Measurements from ENCODE around the gene TOR2A. TPM values are rescaled to one million over a fixed set of nuclear protein-coding genes. Genes with fewer than 3 reads are reported as not detected.

Gene TOR2A
- total and polyA plus RNA-seq, 9 of the 15 experiments (the other 6 are each of a cell fraction or from before 2014, with no cell fraction given) = 0.80 to 25.9 (median 11.1) TPM

DNA sequence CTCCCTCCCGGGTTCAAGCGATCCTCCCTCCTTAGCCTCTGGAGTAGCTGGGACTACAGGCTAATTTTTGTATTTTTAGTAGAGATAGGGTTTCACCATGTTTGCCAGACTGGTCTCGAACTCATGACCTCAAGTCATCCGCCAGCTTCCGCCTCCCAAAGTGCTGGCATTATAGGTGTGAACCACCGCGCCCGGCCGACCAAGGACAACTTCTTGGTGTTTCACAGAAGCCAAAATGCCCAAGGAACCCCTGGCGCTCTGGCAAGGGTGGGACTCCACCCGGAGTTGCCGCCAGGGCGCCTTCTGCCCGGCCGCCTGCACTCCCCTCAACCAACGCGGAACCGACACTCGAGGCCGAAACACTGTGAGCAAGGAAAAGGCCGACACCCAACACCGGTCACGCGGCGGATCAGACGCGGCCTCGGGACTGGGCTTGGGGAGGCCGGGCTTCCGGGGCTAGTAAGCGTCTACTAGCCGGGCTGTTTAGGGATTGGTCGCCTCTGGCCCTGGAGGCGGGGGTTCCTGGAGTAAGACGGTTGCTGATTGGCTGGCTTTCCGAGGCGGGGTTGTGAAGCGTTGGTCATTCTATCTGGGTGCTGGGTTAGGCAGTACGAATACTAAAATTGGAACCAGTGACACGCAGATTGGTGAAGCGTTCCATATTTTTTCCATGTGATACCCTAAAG, 36.0 kb downstream of the TOR2A start (continued):
- TF ChIP-seq ATF3 (IDR thresholded peaks at IDR 0.05) = 0 out of 2 replicates have a peak, but pooled peaks have one; percentile 7
- TF ChIP-seq ATF3 (CRISPR knock-in tag; conservative IDR thresholded peaks at IDR 0.05) = 0 out of 2 replicates have a peak, but pooled peaks have one; percentile 32
- peak; percentile 73 for TF ChIP-seq ZNF431 (CRISPR knock-in tag; IDR thresholded peaks at IDR 0.05)
- peak; percentile 82; the same call in 1 of the 2 replicates for TF ChIP-seq HSF4 (CRISPR knock-in tag; IDR thresholded peaks at IDR 0.05; ENCODE audit: borderline replicate concordance)
- TF ChIP-seq ZNF785 (CRISPR knock-in tag; IDR thresholded peaks at IDR 0.05) = no peak
- peak; percentile 91 for TF ChIP-seq RNF2 (IDR thresholded peaks at IDR 0.05)
- peak; percentile 82 for TF ChIP-seq EP400 (IDR thresholded peaks at IDR 0.05)
- TF ChIP-seq NCOA1 (IDR thresholded peaks at IDR 0.05; ENCODE audit: low read depth) = 0 out of 2 replicates have a peak, but pooled peaks have one; percentile 16
- TF ChIP-seq KAT2B (IDR thresholded peaks at IDR 0.05; ENCODE audit: low read depth, low read length) = no peak
- no peak for TF ChIP-seq ZNF133 (CRISPR knock-in tag; IDR thresholded peaks at IDR 0.05)
- no peak for TF ChIP-seq CBFA2T3 (IDR thresholded peaks at IDR 0.05)
- TF ChIP-seq ZNF197 (CRISPR knock-in tag; IDR thresholded peaks at IDR 0.05; ENCODE audit: low read depth) = 0 out of 2 replicates have a peak, but pooled peaks have one; percentile 45
- no peak for TF ChIP-seq NR2C2 (CRISPR knock-in tag; IDR thresholded peaks at IDR 0.05)
- peak; percentile 79 for TF ChIP-seq NR2C2 (tag; IDR thresholded peaks at IDR 0.05)
- TF ChIP-seq MAZ (CRISPR knock-in tag; conservative IDR thresholded peaks at IDR 0.05 in 1 of 2, IDR thresholded peaks at IDR 0.05 in 1 of 2) = peak; percentile 62 to 81
- peak; percentile 47; the same call in 1 of the 2 replicates for TF ChIP-seq ZNF24 (IDR thresholded peaks at IDR 0.05)
- TF ChIP-seq TRIM25 (IDR thresholded peaks at IDR 0.05; ENCODE audit: borderline replicate concordance) = no peak
- peak; percentile 65 for TF ChIP-seq ETV5 (CRISPR knock-in tag; IDR thresholded peaks at IDR 0.05; ENCODE audit: low read depth)
- TF ChIP-seq, protein P1, sequence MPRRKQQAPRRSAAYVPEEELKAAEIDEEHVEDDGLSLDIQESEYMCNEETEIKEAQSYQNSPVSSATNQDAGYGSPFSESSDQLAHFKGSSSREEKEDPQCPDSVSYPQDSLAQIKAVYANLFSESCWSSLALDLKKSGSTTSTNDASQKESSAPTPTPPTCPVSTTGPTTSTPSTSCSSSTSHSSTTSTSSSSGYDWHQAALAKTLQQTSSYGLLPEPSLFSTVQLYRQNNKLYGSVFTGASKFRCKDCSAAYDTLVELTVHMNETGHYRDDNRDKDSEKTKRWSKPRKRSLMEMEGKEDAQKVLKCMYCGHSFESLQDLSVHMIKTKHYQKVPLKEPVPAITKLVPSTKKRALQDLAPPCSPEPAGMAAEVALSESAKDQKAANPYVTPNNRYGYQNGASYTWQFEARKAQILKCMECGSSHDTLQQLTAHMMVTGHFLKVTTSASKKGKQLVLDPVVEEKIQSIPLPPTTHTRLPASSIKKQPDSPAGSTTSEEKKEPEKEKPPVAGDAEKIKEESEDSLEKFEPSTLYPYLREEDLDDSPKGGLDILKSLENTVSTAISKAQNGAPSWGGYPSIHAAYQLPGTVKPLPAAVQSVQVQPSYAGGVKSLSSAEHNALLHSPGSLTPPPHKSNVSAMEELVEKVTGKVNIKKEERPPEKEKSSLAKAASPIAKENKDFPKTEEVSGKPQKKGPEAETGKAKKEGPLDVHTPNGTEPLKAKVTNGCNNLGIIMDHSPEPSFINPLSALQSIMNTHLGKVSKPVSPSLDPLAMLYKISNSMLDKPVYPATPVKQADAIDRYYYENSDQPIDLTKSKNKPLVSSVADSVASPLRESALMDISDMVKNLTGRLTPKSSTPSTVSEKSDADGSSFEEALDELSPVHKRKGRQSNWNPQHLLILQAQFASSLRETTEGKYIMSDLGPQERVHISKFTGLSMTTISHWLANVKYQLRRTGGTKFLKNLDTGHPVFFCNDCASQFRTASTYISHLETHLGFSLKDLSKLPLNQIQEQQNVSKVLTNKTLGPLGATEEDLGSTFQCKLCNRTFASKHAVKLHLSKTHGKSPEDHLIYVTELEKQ (CRISPR knock-in tag; IDR thresholded peaks at IDR 0.05) = no peak
- no peak for TF ChIP-seq CC2D1A (IDR thresholded peaks at IDR 0.05)
- peak; percentile 45; the same call in 1 of the 2 replicates for TF ChIP-seq CTBP1 (IDR thresholded peaks at IDR 0.05; ENCODE audit: borderline replicate concordance)
- TF ChIP-seq, protein P2, sequence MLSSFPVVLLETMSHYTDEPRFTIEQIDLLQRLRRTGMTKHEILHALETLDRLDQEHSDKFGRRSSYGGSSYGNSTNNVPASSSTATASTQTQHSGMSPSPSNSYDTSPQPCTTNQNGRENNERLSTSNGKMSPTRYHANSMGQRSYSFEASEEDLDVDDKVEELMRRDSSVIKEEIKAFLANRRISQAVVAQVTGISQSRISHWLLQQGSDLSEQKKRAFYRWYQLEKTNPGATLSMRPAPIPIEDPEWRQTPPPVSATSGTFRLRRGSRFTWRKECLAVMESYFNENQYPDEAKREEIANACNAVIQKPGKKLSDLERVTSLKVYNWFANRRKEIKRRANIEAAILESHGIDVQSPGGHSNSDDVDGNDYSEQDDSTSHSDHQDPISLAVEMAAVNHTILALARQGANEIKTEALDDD (IDR thresholded peaks at IDR 0.05) = peak; percentile 89
- no peak for TF ChIP-seq CBX2 (IDR thresholded peaks at IDR 0.05; ENCODE audit: insufficient read depth, low read length, poor library complexity, severe bottlenecking)
